Kidney (tissue), 14 donors: ENCODE data around the gene C19orf25. TPM values are rescaled to one million over a fixed set of nuclear protein-coding genes. Genes with fewer than 3 reads are reported as not detected.

Experiments
- DNase-seq, 5 donors: peaks; one replicate each; pipeline ENCODE4 v3.0.0-alpha.2; 2013 to 2020
- FAIRE-seq: peaks from 2 replicates; lab custom pipeline; 2012; peaks lifted over from hg19 to GRCh38; lab: Jason Lieb, UNC
- H3K27ac ChIP-seq, 2 donors: one replicate each; pipeline ENCODE4 v1.7.0; 2013; ENCODE audit warnings: low read depth in 2 of 2, low read length in 2 of 2, inconsistent platforms in 1 of 2
- H3K27me3 ChIP-seq: one replicate; pipeline ENCODE4 v1.7.1; 2013; ENCODE audit warnings: low read length, inconsistent platforms; ENCODE audit not compliant: control insufficient read depth, insufficient read depth
- H3K36me3 ChIP-seq, 3 donors: one replicate each; pipeline versions ENCODE4 v1.7.0 to v1.7.1; 2013; ENCODE audit warnings: low read length in 3 of 3, control low read depth in 1 of 3, inconsistent platforms in 1 of 3; ENCODE audit not compliant: insufficient read depth in 3 of 3, control insufficient read depth in 2 of 3
- H3K4me1 ChIP-seq, 3 donors: one replicate each; pipeline versions ENCODE4 v1.7.0 to v1.7.1; 2013; ENCODE audit warnings: low read length in 3 of 3, inconsistent platforms in 1 of 3, low read depth in 1 of 3; ENCODE audit not compliant: control insufficient read depth in 2 of 3, insufficient read depth in 2 of 3
- H3K4me3 ChIP-seq, 3 donors: one replicate each; pipeline versions ENCODE4 v1.7.0 to v1.8.1; 2013; ENCODE audit warnings: low read length in 3 of 3, control low read depth in 1 of 3, inconsistent platforms in 1 of 3
- H3K9ac ChIP-seq, 3 donors: one replicate each; pipeline versions ENCODE4 v1.7.0 to v1.7.1; 2013; ENCODE audit warnings: low read length in 3 of 3, control low read depth in 1 of 3, inconsistent platforms in 1 of 3
- H3K9me3 ChIP-seq, 3 donors: one replicate each; pipeline versions ENCODE4 v1.7.0 to v1.7.1; 2013; ENCODE audit warnings: low read length in 3 of 3, control low read depth in 1 of 3, inconsistent platforms in 1 of 3; ENCODE audit not compliant: control insufficient read depth in 2 of 3, insufficient read depth in 1 of 3
- CTCF ChIP-seq: IDR thresholded peaks from 3 replicates; pipeline ENCODE4 v1.5.1; 2012; ENCODE audit warnings: mild to moderate bottlenecking, moderate library complexity, borderline replicate concordance; ENCODE audit not compliant: insufficient read depth; ENCODE audit errors: extremely low read depth
- intact Hi-C: fragments of 100-400 bp; cut with DNase I; formaldehyde crosslinking; loops from one replicate; pipeline ENCODE4 v1.11.1; 2022
- polyA plus RNA-seq: library from polyadenylated mRNA; stranded (reverse); fragments of 350-450 nt; fragmentation: Illumina TruSeq; extraction: RNeasy Lipid Tissue Mini Kit (QIAGEN cat#74804); gene quantifications from one replicate; pipeline ENCODE4 v1.2.3, GENCODE V29; 2014; ENCODE audit warnings: low read depth, low replicate concordance; ENCODE audit not compliant: insufficient read depth
- total RNA-seq: library from RNA; stranded (reverse); fragmentation: NEBNext Ultra II Directional; extraction: Animal tissue kit (Norgen Biotek cat#: 25700); gene quantifications from one replicate; pipeline ENCODE4 v1.2.1, GENCODE V29; 2021
- donor health status: control.
- donor health status: control.
- donor health status: control.
- donor health status: control.
- donor health status: control.
- donor health status: DM: yes; HTN: yes; CAD: no.
- donor health status: Normal renal cell carcinoma (clear cell type).

The C19orf25 gene
- total and polyA plus RNA-seq, 2 donors from 2014 or later, result 32.5 to 50.9 TPM

- Histone ChIP-seq H3K27ac (no peak overlapping the region), H3K9me3 (peaks cover 0 to 2% (median 0%) of the 10 kb centered on the region in 3 donors), H3K36me3 (no peaks in the 10 kb centered on the region), H3K4me3 (no peak overlapping the region), H3K4me1 (peaks cover 0 to 4% (median 0%) of the 10 kb centered on the region in 3 donors), H3K9ac (no peak overlapping the region), H3K27me3 (peaks cover 9% of the 10 kb centered on the region)
- intact Hi-C loops, result no loop called here
- DNase-seq (no peak), FAIRE-seq (no peak)
- TF ChIP-seq CTCF, result no peak
Measured at GRCh38 chr19:1522838-1523237, 43.8 kb upstream of the C19orf25 start.

GRCh38 chr19:1522061-1522460 lies 43.0 kb upstream of the C19orf25 start:
- intact Hi-C loops, result no loop called here
- no peaks in the 10 kb centered on the region for H3K36me3 ChIP-seq
- no peak overlapping the region for H3K9ac ChIP-seq
- peaks cover 0 to 2% (median 0%) of the 10 kb centered on the region in 3 donors for H3K9me3 ChIP-seq
- no peak for DNase-seq
- H3K27me3 ChIP-seq, result peaks cover 9% of the 10 kb centered on the region
- H3K4me1 ChIP-seq, result peaks cover 0 to 4% (median 0%) of the 10 kb centered on the region in 3 donors
- H3K27ac ChIP-seq, result no peak overlapping the region
- no peak for FAIRE-seq
- no peak overlapping the region for H3K4me3 ChIP-seq
- no peak for TF ChIP-seq CTCF

- FAIRE-seq (no peak), DNase-seq (no peak)
- Histone ChIP-seq H3K9me3 (peaks cover 0 to 2% (median 0%) of the 10 kb centered on the region in 3 donors), H3K4me1 (peaks cover 0 to 4% (median 0%) of the 10 kb centered on the region in 3 donors), H3K27me3 (peaks cover 9% of the 10 kb centered on the region), H3K4me3 (no peak overlapping the region), H3K9ac (no peak overlapping the region), H3K27ac (no peak overlapping the region), H3K36me3 (no peaks in the 10 kb centered on the region)
- intact Hi-C loops, result no loop called here
- no peak for TF ChIP-seq CTCF
Measured at GRCh38 chr19:1521636-1522035, 42.6 kb upstream of the C19orf25 start.
